ENCODE results near the gene TMEM131. TPM values are rescaled to one million over a fixed set of nuclear protein-coding genes. Genes with fewer than 3 reads are reported as not detected.

TMEM131 gene
- total RNA-seq, 1 donor from 2014 or later: 41.7 TPM

DNA sequence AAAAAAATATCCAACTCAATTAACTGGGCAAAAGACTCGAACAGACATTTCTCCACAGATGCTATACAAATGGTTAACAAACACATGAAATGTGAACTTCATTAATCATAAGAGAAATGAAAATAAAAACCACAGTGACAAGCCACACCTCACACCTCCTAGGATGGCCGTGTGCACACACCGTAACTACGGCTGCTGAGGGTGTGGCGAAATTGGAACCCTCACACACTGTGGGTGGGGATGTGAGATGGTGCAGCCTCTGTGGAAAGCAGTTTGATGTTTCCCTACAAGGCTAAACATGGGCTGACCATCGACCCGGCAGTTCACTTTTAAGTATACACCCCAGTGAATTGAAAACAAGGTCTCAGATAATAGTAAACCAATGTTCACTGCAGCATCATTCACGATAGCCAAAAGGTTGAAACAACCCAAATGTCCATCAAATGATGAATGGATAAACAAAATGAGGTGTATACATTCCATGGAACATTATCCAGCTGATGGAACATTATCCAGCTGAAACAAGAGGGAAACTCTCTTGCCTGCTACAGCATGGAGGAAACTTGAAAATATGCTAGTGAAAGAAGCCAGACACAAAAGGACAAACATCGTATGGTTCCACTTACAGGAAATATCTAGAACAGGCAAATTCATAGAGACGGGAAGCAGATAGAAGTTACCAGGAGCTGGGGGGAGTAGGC is 250.1 kb downstream of the TMEM131 start:
- no peak overlapping the region for H3K4me3 Mint-ChIP-seq
- H3K36me3 Mint-ChIP-seq (ENCODE audit: low read depth): peaks cover 35% of the 10 kb centered on the region
- intact Hi-C loops (cut with micrococcal nuclease): loop anchor here (2.0 to 10.0 kb wide), 2 partner anchors 23 to 639 kb away; no protein-coding TSS in a partner anchor
- peaks cover 64% of the 10 kb centered on the region for H3K4me1 Mint-ChIP-seq
- H3K9me3 Mint-ChIP-seq: peaks cover 5% of the 10 kb centered on the region
- H3K27ac Mint-ChIP-seq: peak overlapping the region; percentile 32
- peak; percentile 79 for DNase-seq
- no peaks in the 10 kb centered on the region for H3K27me3 Mint-ChIP-seq

DNA sequence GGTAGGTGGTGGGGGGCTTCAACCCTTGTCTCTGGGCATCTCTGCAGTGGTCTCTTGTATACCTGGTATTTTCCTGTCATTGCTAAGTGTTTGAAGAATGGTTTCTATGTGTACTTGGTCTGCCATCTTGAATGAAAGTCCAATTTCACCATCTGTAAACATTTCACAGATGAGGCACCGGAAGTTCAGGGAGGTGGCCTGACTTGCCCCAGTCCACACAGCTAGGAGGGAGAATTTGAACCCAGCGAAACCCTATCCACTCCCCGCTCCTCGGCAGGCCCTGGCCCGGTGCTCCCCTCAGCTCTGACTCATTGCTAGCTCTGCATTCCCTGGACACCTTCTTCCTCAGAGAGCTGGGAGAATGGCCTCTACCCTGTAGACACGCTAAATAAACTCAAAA is 251.8 kb downstream of the TMEM131 start:
- DNase-seq: no peak
- Mint-ChIP-seq H3K4me3 (no peak overlapping the region), H3K9me3 (peaks cover 5% of the 10 kb centered on the region), H3K4me1 (peaks cover 67% of the 10 kb centered on the region), H3K36me3 (ENCODE audit: low read depth) (peaks cover 47% of the 10 kb centered on the region), H3K27ac (peak overlapping the region; percentile 70), H3K27me3 (no peaks in the 10 kb centered on the region)
- intact Hi-C loops (cut with micrococcal nuclease): loop anchor here (10.0 kb wide), 1 partner anchor 641 kb away; no protein-coding TSS in a partner anchor

DNA sequence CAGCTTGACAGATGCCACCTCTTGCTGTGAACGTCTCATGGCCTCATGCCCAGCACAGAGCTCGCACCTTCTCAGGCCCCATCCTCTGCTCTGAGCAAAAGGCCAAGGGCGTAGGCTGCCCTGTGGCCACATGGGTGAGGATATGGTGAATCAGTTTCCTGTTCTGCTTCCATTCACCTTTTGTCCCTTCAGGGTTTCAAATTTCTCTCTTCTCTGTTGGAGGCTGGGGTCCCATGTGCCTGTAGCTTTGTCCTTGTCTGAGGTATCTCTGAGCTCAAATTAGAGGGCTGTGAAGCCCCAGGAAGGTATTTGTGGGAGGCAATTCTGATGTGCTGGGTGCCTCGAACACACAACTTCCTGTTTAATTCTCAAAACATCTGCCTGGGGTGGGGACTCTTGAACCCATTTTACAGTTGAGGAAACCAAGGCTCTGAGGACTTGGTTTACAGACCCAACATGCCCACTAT is 253.3 kb downstream of the TMEM131 start:
- peak overlapping the region; percentile 95 for H3K27ac Mint-ChIP-seq
- intact Hi-C loops (cut with micrococcal nuclease): loop anchor here (10.0 kb wide), 1 partner anchor 642 kb away; no protein-coding TSS in a partner anchor
- no peaks in the 10 kb centered on the region for H3K27me3 Mint-ChIP-seq
- peak overlapping the region; percentile 27 for H3K4me3 Mint-ChIP-seq
- H3K9me3 Mint-ChIP-seq: peaks cover 5% of the 10 kb centered on the region
- DNase-seq: peak; percentile 76
- peaks cover 67% of the 10 kb centered on the region for H3K4me1 Mint-ChIP-seq
- peaks cover 55% of the 10 kb centered on the region for H3K36me3 Mint-ChIP-seq (ENCODE audit: low read depth)

DNA sequence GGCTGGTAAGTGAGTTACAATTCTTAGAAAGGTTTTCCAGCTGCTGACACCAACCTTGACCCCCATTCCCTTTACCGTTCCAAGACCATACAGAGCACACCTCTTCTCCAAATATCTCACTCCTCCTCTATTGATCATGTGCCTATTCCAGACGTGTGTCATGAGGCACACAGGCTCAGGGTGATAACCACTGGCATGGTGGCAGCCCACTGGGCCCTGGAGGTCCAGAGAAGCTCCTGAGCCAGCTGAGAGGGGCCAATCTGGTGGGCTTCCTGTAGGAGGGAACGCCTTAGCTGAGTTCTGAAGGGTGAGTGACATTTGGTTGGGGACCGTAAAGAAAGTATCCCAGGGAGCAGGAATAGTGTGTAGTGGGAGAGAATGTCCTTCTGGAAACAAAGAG is 254.1 kb downstream of the TMEM131 start:
- intact Hi-C loops (cut with micrococcal nuclease): loop anchor here (10.0 kb wide), 1 partner anchor 643 kb away; no protein-coding TSS in a partner anchor
- H3K36me3 Mint-ChIP-seq (ENCODE audit: low read depth): peaks cover 60% of the 10 kb centered on the region

DNA sequence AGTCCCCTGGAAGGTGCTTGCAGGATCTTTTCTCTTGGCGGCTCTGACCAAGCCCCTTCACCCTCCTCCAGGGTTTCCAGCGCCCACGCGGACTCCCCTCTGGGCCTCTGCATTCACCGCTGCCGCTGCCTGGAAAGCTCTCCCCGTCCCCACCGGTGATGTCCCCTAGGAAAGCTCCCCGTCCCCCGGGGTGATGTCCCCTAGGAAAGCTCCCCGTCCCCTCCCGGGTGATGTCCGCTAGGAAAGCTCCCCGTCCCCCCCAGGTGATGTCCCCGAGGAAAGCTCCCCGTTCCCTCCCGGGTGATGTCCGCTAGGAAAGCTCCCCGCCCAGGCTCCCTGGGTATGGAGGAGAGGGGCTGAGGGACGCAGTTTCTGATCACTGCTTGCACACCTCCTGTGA is 254.5 kb downstream of the TMEM131 start:
- intact Hi-C loops (cut with micrococcal nuclease): loop anchor here (10.0 kb wide), 1 partner anchor 644 kb away; no protein-coding TSS in a partner anchor
- DNase-seq: no peak
- peaks cover 62% of the 10 kb centered on the region for H3K36me3 Mint-ChIP-seq (ENCODE audit: low read depth)
- peaks cover 5% of the 10 kb centered on the region for H3K9me3 Mint-ChIP-seq
- H3K4me3 Mint-ChIP-seq: no peak overlapping the region
- H3K27me3 Mint-ChIP-seq: no peaks in the 10 kb centered on the region
- H3K27ac Mint-ChIP-seq: peak overlapping the region; percentile 88
- H3K4me1 Mint-ChIP-seq: peaks cover 60% of the 10 kb centered on the region

More for the DNA sequence above, 254.1 kb downstream of the TMEM131 start:
- Mint-ChIP-seq H3K27ac (peak overlapping the region; percentile 88), H3K9me3 (peaks cover 5% of the 10 kb centered on the region), H3K27me3 (no peaks in the 10 kb centered on the region), H3K4me3 (peak overlapping the region; percentile 51), H3K4me1 (peaks cover 64% of the 10 kb centered on the region)
- no peak for DNase-seq

DNA sequence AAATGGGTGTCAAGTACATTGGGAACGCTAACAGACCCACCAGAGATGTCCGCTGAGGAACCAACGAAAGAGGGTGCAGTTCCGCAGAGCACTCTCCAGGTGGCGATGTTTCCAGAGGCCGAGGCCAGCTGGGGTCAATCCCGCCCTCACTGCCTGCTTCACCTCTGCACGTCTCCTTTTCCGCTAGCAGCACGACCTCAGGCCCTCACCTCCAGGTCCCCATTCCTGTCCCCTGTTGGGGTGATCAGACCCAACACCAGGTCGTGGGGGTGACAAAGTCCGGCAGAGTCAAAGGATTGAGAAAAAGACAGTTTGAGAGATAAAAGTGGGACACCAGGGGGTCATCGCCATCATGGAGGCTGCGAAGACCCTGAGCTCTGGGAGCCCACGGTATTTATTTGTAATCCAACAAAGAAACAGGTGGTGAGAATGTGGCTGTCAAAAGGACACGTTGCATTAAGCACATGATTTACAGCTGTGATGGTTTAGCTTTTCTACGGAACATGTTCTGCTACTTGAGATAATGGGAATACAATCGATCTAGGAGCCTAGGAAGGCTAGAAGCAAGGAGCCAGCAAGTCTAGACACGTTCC is 255.1 kb downstream of the TMEM131 start:
- Mint-ChIP-seq H3K36me3 (ENCODE audit: low read depth) (peaks cover 64% of the 10 kb centered on the region), H3K4me1 (peaks cover 58% of the 10 kb centered on the region), H3K27me3 (no peaks in the 10 kb centered on the region), H3K9me3 (peaks cover 5% of the 10 kb centered on the region), H3K27ac (peak overlapping the region; percentile 76), H3K4me3 (no peak overlapping the region)
- intact Hi-C loops (cut with micrococcal nuclease): loop anchor here (10.0 kb wide), 1 partner anchor 644 kb away; no protein-coding TSS in a partner anchor
- peak; percentile 82 for DNase-seq

DNA sequence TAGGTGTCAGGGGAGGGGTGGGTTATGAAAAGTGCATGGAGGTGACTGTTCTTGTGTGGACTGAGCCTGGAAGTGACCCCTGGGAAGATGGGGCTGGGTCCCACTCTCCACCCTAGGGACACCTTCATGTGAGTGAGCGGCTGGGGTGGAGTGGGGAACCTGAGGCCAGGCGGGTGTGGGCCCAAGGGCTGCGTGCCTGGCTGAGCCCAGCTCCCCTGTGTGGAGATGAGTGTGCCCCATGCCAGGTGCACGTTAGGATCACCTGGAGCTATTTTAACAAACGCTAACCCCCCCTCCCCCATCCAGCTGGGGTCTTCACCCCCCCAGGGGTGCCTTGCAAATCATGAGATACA is 255.9 kb downstream of the TMEM131 start:
- no peak for DNase-seq
- intact Hi-C loops (cut with micrococcal nuclease): loop anchor here (10.0 kb wide), 1 partner anchor 645 kb away; no protein-coding TSS in a partner anchor
- Mint-ChIP-seq H3K27me3 (no peaks in the 10 kb centered on the region), H3K27ac (no peak overlapping the region), H3K36me3 (ENCODE audit: low read depth) (peaks cover 64% of the 10 kb centered on the region), H3K4me1 (peaks cover 51% of the 10 kb centered on the region), H3K9me3 (peaks cover 5% of the 10 kb centered on the region), H3K4me3 (no peak overlapping the region)

DNA sequence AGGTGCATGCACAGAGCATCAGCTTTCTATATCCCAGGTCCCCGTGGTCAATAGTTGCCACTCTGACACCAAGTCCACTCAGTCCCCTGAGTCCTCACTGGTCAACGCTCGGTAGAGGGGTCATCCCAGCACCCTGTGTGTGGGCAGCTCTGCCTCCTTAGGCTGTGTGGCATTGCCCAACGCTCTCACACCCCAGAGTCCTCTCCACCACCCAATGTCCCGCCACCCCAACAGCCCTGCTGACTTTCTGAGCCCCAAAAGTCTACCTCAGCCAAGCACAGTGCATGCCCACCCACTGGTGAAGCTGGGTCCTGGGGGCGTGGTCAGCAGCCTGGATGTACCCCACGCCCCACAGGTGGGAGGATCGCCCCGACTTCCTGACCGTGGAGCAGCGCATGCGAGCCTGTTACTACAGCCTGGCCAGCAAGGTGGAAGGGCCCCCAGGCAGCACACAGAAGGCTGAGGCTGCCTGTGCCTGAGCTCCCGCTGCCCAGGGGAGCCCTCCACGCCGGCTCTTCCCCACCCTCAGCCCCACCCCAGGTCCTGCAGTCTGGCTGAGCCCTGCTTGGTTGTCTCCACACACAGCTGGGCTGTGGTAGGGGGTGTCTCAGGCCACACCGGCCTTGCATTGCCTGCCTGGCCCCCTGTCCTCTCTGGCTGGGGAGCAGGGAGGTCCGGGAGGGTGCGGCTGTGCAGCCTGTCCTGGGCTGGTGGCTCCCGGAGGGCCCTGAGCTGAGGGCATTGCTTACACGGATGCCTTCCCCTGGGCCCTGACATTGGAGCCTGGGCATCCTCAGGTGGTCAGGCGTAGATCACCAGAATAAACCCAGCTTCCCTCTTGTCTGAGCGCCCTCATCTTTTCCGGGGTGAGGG is 256.5 kb downstream of the TMEM131 start:
- intact Hi-C loops (cut with micrococcal nuclease): no loop called here
- Mint-ChIP-seq H3K27ac (no peak overlapping the region), H3K36me3 (ENCODE audit: low read depth) (peaks cover 64% of the 10 kb centered on the region), H3K4me1 (peaks cover 46% of the 10 kb centered on the region), H3K4me3 (no peak overlapping the region), H3K9me3 (peaks cover 5% of the 10 kb centered on the region), H3K27me3 (no peaks in the 10 kb centered on the region)
- no peak for DNase-seq

DNA sequence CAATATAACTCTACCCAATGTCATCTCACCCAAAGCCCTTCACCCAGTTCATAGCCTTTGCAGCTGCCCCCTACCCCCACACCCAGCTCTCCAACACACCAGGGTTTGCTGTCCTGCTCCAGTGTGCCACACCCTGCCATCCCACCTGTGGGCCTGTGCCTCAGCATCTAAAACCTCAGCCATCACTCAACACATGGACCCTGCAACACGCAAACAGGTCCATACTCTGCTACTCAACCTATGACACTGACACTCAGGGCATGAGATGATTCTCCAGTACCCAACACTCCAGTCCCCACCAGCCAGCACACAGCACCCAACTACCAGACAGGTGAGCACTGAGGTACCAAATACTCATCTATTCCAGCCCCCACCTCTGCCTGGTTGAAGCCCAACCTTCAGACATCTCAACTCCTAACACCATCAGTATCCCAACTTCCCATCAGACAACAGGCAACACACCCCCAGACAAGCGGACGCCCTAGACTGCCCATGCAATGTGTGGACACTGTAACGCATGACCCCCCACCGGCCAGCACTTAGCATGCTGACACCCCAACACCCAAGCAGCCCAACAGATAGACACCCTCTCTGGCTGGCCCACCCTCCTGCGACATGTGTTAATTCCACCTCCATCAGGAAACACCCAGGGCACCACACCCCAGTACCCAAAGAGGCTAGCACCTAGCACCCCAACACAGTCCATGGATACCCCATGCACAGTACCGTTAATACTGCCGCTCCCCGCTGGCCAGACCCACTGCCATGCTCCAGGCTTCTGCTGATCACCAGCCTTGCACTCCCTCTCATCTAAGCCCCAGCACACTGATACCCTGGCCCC is 257.3 kb downstream of the TMEM131 start:
- Mint-ChIP-seq H3K27me3 (no peaks in the 10 kb centered on the region), H3K9me3 (no peaks in the 10 kb centered on the region), H3K4me1 (peaks cover 40% of the 10 kb centered on the region), H3K36me3 (ENCODE audit: low read depth) (peaks cover 61% of the 10 kb centered on the region), H3K4me3 (no peak overlapping the region), H3K27ac (peak overlapping the region; percentile 3)
- DNase-seq: no peak
- intact Hi-C loops (cut with micrococcal nuclease): no loop called here

DNA sequence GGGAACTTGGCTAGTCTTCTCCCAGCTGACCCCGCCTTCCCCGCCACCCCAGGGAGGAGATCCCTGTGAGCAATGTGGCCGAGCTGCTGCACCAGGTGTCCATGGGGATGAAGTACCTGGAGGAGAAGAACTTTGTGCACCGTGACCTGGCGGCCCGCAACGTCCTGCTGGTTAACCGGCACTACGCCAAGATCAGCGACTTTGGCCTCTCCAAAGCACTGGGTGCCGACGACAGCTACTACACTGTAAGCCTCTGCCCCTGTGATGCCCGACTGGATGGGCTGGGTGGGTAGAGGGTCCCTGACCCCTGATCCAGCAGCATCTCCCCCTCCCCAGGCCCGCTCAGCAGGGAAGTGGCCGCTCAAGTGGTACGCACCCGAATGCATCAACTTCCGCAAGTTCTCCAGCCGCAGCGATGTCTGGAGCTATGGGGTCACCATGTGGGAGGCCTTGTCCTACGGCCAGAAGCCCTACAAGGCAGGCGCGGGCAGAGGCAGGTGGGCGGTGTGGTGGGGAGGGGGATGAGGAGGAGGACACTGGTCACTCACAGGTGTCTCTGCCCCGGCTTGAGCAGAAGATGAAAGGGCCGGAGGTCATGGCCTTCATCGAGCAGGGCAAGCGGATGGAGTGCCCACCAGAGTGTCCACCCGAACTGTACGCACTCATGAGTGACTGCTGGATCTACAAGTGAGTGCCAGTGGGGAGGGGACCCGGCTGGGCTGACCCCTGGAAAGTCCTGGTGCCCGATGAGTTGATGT is 258.1 kb downstream of the TMEM131 start:
- H3K27me3 Mint-ChIP-seq: no peaks in the 10 kb centered on the region
- no peaks in the 10 kb centered on the region for H3K9me3 Mint-ChIP-seq
- H3K36me3 Mint-ChIP-seq (ENCODE audit: low read depth): peaks cover 62% of the 10 kb centered on the region
- DNase-seq: no peak
- H3K4me3 Mint-ChIP-seq: no peak overlapping the region
- H3K4me1 Mint-ChIP-seq: peaks cover 34% of the 10 kb centered on the region
- H3K27ac Mint-ChIP-seq: no peak overlapping the region
- intact Hi-C loops (cut with micrococcal nuclease): no loop called here

DNA sequence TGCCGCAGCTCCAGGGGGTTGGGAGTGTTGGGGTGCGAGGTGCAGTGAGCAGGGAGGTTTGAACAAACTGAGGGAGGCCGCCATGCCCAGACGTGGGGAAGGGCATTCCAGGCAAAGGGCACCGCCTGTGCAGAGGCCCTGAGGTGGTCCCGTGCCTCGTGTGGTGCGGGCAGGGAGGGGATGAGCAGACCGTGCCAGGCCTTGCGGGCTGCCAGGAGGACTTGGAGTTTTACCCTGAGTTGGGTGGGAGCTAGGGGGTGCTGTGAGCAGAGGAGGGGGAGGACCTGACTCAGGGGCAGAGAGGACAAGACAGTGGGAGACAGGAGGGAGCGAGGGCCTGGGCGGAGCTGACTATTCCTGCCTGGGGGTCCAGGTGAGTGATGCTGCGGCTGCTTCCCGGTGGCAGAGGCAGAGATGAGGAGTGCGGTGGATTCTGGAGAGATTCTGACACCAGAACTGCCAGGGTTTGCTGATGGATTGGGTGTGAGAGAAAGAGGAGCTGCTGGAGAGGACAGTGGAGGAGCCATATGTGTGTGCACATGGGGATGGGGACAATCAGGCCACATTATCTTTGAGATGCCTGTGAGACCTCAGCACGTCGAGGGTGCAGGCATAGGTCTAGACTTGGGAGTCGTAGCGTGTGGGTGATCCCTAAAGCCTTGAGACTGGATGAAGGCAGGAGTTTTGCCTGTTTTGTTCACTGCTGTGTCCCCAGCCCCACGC is 259.0 kb downstream of the TMEM131 start:
- DNase-seq: no peak
- peaks cover 25% of the 10 kb centered on the region for H3K4me1 Mint-ChIP-seq
- H3K9me3 Mint-ChIP-seq: no peaks in the 10 kb centered on the region
- H3K27me3 Mint-ChIP-seq: no peaks in the 10 kb centered on the region
- intact Hi-C loops (cut with micrococcal nuclease): no loop called here
- H3K27ac Mint-ChIP-seq: peak overlapping the region; percentile 35
- H3K4me3 Mint-ChIP-seq: no peak overlapping the region
- H3K36me3 Mint-ChIP-seq (ENCODE audit: low read depth): peaks cover 62% of the 10 kb centered on the region

DNA sequence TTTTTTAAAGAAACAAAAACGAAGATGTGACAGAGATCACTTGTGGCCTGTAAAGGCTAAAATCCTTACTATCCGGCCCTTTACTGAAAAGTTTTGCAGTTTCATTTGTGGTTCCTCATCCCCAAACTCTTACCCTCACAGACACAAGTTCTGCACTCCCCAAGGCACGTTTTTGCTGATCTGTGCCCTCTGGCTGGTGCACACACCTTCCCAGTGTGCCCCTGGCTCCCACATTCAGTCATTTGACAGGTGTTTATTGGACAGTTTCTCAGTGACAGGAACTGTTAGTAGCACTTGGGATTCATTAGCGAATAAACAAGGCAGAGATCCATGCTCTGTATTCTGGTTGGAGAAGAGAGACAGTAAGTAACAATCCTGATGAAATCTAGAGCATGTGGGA is 259.6 kb downstream of the TMEM131 start:
- H3K36me3 Mint-ChIP-seq (ENCODE audit: low read depth): peaks cover 63% of the 10 kb centered on the region
- H3K4me1 Mint-ChIP-seq: peaks cover 23% of the 10 kb centered on the region
- peak overlapping the region; percentile 35 for H3K27ac Mint-ChIP-seq
- intact Hi-C loops (cut with micrococcal nuclease): no loop called here
- H3K4me3 Mint-ChIP-seq: no peak overlapping the region
- H3K9me3 Mint-ChIP-seq: no peaks in the 10 kb centered on the region
- no peak for DNase-seq
- no peaks in the 10 kb centered on the region for H3K27me3 Mint-ChIP-seq

Data from activated CD4-positive, alpha-beta T cell treated with anti-CD3 and anti-CD28 coated beads, Interleukin-2, amount 10 ng/mL, durations not matched to agents 24 days and 14 days (primary cell).